NCI-H774 (cell line): ENCODE data around the gene COL11A1.
"Not testable (repeated sequence)": the region's sequence is repeated elsewhere in the genome, so short reads cannot be mapped to it uniquely, and the experiment has no call there.

Experiments
- DNase-seq: peaks from one replicate; lab custom pipeline; 2025; lab: John Stamatoyannopoulos, UW

COL11A1 gene

GRCh38 chr1:103108376-103109150 lies at the start of gene COL11A1:
Gene COL11A1 (minus strand): TSS chr1:103108522. CDS start chr1:103108178, 344 bp downstream.
- peak; percentile 14 for DNase-seq

GRCh38 chr1:103156966-103157365 lies 48.6 kb upstream of the COL11A1 start:
- no peak for DNase-seq

GRCh38 chr1:103146166-103146565 lies 37.8 kb upstream of the COL11A1 start:
- DNase-seq: no peak

- DNase-seq: no peak
These were observed 37.1 kb upstream of the COL11A1 start for GRCh38 chr1:103145449-103145848.

GRCh38 chr1:103144681-103145080 lies 36.4 kb upstream of the COL11A1 start:
- DNase-seq: no peak

- no peak for DNase-seq
These were observed 34.1 kb upstream of the COL11A1 start for GRCh38 chr1:103142461-103142860.

GRCh38 chr1:103129796-103130195 lies 21.5 kb upstream of the COL11A1 start:
- no peak for DNase-seq

- no peak for DNase-seq
These were observed 20.9 kb upstream of the COL11A1 start for GRCh38 chr1:103129255-103129654.

- not testable (repeated sequence) for DNase-seq
These were observed 19.9 kb upstream of the COL11A1 start for GRCh38 chr1:103128256-103128655.

- no peak for DNase-seq
These were observed 16.9 kb upstream of the COL11A1 start for GRCh38 chr1:103125219-103125618.

GRCh38 chr1:103122983-103123720 lies 14.8 kb upstream of the COL11A1 start:
- no peak for DNase-seq

- DNase-seq: no peak
These were observed 12.7 kb upstream of the COL11A1 start for GRCh38 chr1:103120981-103121380.

- no peak for DNase-seq
These were observed 4.2 kb upstream of the COL11A1 start for GRCh38 chr1:103112546-103112945.

GRCh38 chr1:103111926-103112325 lies 3.6 kb upstream of the COL11A1 start:
- no peak for DNase-seq

GRCh38 chr1:103110701-103111100 lies 2.4 kb upstream of the COL11A1 start:
- DNase-seq: no peak

GRCh38 chr1:103109311-103109920 lies 1.1 kb upstream of the COL11A1 start:
- no peak for DNase-seq

- no peak for DNase-seq
These were observed 464 bp downstream of the COL11A1 start for GRCh38 chr1:103107741-103108375.

- DNase-seq: peak; percentile 37
These were observed 1.6 kb downstream of the COL11A1 start for GRCh38 chr1:103106426-103107341.

- DNase-seq: no peak
These were observed 6.9 kb downstream of the COL11A1 start for GRCh38 chr1:103101399-103101798.

GRCh38 chr1:103089221-103089620 lies 19.1 kb downstream of the COL11A1 start:
- DNase-seq: no peak

- no peak for DNase-seq
These were observed 21.1 kb downstream of the COL11A1 start for GRCh38 chr1:103087256-103087655.
